GM18507 (cell line): ENCODE data around the gene ZNRF1.

Experiments used
- DNase-seq: peaks from one replicate; pipeline ENCODE4 v3.0.0; 2011; ENCODE audit warnings: low read depth; ENCODE audit not compliant: insufficient read length; ENCODE audit errors: extremely low spot score
- FAIRE-seq: peaks from 2 replicates; lab custom pipeline; 2011; peaks lifted over from hg19 to GRCh38; lab: Jason Lieb, UNC

Gene ZNRF1

GRCh38 chr16:75106351-75107274 is 107.8 kb downstream of the ZNRF1 start:
- FAIRE-seq (no peak), DNase-seq (no peak)

- DNase-seq (no peak), FAIRE-seq (no peak)
Observed at GRCh38 chr16:75107505-75107904, 108.7 kb downstream of the ZNRF1 start.

- peak; percentile 60 for FAIRE-seq
Observed at GRCh38 chr16:75108792-75109731, 110.2 kb downstream of the ZNRF1 start.

GRCh38 chr16:75109732-75110243 is 111.0 kb downstream of the ZNRF1 start:
- DNase-seq (no peak), FAIRE-seq (peak; percentile 15)

More at GRCh38 chr16:75108792-75109731, 110.2 kb downstream of the ZNRF1 start:
- no peak for DNase-seq

GRCh38 chr16:75110637-75111513 is 112.1 kb downstream of the ZNRF1 start:
- DNase-seq (peak; percentile 85), FAIRE-seq (peak; percentile 92)

- FAIRE-seq (no peak), DNase-seq (no peak)
Observed at GRCh38 chr16:75111514-75111940, 112.7 kb downstream of the ZNRF1 start.

- FAIRE-seq (no peak), DNase-seq (no peak)
Observed at GRCh38 chr16:75111961-75112733, 113.3 kb downstream of the ZNRF1 start.

GRCh38 chr16:75112734-75113491 is 114.1 kb downstream of the ZNRF1 start:
- FAIRE-seq (no peak), DNase-seq (no peak)

GRCh38 chr16:75113541-75114121 is 114.8 kb downstream of the ZNRF1 start:
- no peak for FAIRE-seq
- no peak for DNase-seq

GRCh38 chr16:75114179-75114945 is 115.5 kb downstream of the ZNRF1 start:
- DNase-seq, result no peak

GRCh38 chr16:75114946-75115825 is 116.4 kb downstream of the ZNRF1 start:
- DNase-seq, result no peak
- FAIRE-seq, result no peak

More at GRCh38 chr16:75114179-75114945, 115.5 kb downstream of the ZNRF1 start:
- FAIRE-seq, result no peak

- FAIRE-seq, result no peak
- DNase-seq, result no peak
Observed at GRCh38 chr16:75116081-75116910, 117.5 kb downstream of the ZNRF1 start, which contains the start of gene LDHD. Gene LDHD, minus strand, starts transcription at chr16:75116780. Its CDS starts 60 bp downstream, at chr16:75116720.

GRCh38 chr16:75116911-75117245 is 118.1 kb downstream of the ZNRF1 start:
- no peak for FAIRE-seq

GRCh38 chr16:75118943-75119539 is 120.2 kb downstream of the ZNRF1 start:
- FAIRE-seq (no peak), DNase-seq (no peak)

More at GRCh38 chr16:75116911-75117245, 118.1 kb downstream of the ZNRF1 start:
- no peak for DNase-seq
